Ovary (tissue), 3 donors: ENCODE data around the gene C1QB.

ENCODE experiments used
- POLR2A ChIP-seq: fragments of 450-650 bp; IDR thresholded peaks from one replicate; pipeline ENCODE4 v1.6.1; 2017; ENCODE audit warnings: antibody characterized with exemption, mild to moderate bottlenecking, moderate library complexity
- TF ChIP-seq, protein P1 (sequence below), 3 donors: fragments of 450-650 bp in 2 of 3; fragments of 200-600 bp in 1 of 3; IDR thresholded peaks; one replicate each; pipeline versions ENCODE4 v1.5.1 to v1.8.0; 2016 to 2022; ENCODE audit warnings: antibody characterized with exemption in 3 of 3, mild to moderate bottlenecking in 1 of 3
- donor health status: DM: no; HTN: no; CAD: no.

DNA sequence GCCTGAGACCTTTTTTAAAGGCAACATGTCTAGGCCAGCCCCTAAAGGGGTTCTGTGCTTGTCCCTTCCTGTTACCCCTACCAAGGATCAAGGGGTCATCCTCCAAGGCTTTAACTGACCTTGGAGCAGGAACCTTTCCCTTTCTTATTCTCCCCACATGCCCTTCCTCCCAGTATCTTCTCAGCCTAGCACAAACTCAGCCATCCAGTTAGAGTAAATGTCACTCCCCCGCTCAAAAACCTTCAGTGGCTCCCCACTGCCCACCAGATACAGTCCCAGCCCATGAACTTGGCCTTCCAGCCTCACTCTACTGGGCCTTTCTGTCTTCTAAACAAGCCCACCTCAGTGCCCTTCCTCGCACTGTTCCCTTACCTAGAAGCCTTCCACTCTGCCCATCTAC, 8.8 kb downstream of the C1QB start:
- TF ChIP-seq, protein P1, sequence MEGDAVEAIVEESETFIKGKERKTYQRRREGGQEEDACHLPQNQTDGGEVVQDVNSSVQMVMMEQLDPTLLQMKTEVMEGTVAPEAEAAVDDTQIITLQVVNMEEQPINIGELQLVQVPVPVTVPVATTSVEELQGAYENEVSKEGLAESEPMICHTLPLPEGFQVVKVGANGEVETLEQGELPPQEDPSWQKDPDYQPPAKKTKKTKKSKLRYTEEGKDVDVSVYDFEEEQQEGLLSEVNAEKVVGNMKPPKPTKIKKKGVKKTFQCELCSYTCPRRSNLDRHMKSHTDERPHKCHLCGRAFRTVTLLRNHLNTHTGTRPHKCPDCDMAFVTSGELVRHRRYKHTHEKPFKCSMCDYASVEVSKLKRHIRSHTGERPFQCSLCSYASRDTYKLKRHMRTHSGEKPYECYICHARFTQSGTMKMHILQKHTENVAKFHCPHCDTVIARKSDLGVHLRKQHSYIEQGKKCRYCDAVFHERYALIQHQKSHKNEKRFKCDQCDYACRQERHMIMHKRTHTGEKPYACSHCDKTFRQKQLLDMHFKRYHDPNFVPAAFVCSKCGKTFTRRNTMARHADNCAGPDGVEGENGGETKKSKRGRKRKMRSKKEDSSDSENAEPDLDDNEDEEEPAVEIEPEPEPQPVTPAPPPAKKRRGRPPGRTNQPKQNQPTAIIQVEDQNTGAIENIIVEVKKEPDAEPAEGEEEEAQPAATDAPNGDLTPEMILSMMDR (IDR thresholded peaks at IDR 0.05): no peak
- no peak for TF ChIP-seq POLR2A
